Coronary artery (tissue), 2 donors: Measurements from ENCODE around the gene AUH.
"Not testable (repeated sequence)": the region's sequence is repeated elsewhere in the genome, so short reads cannot be mapped to it uniquely, and the experiment has no call there.

Source experiments
- DNase-seq: peaks from one replicate; pipeline ENCODE4 v3.0.0-alpha.2; 2017; ENCODE audit warnings: low spot score
- H3K27ac ChIP-seq, 2 donors: fragments of 200-600 bp; sonication (generic); one replicate each; pipeline ENCODE4 v1.5.1; 2016 to 2019
- H3K4me3 ChIP-seq: fragments of 200-600 bp; sonication (generic); 2 replicates; pipeline ENCODE4 v1.5.1; 2016; ENCODE audit warnings: mild to moderate bottlenecking, moderate library complexity
- CTCF ChIP-seq: fragments of 200-600 bp; sonication (generic); IDR thresholded peaks from one replicate; pipeline ENCODE4 v1.5.1; 2019; ENCODE audit warnings: antibody characterized with exemption

Gene AUH

GRCh38 chr9:91378695-91379127 is 17.0 kb upstream of the AUH start:
- Histone ChIP-seq H3K27ac (no peak overlapping the region), H3K4me3 (no peak overlapping the region)
- TF ChIP-seq CTCF = no peak
- DNase-seq = no peak

GRCh38 chr9:91378054-91378453 is 16.3 kb upstream of the AUH start:
- not testable (repeated sequence) for H3K27ac ChIP-seq, H3K4me3 ChIP-seq, DNase-seq

- TF ChIP-seq CTCF = no peak
- DNase-seq = no peak
- no peak overlapping the region for H3K4me3 ChIP-seq
- no peak overlapping the region for H3K27ac ChIP-seq
Observed at GRCh38 chr9:91376239-91376638, 14.5 kb upstream of the AUH start.

- no peak for DNase-seq
- no peak overlapping the region for H3K27ac ChIP-seq
- TF ChIP-seq CTCF = no peak
- H3K4me3 ChIP-seq = no peak overlapping the region
Observed at GRCh38 chr9:91374939-91375338, 13.2 kb upstream of the AUH start.

- no peak for TF ChIP-seq CTCF
- no peak for DNase-seq
Observed at GRCh38 chr9:91371894-91372293, 10.2 kb upstream of the AUH start.

GRCh38 chr9:91370006-91370405 is 8.3 kb upstream of the AUH start:
- not testable (repeated sequence) for H3K4me3 ChIP-seq, H3K27ac ChIP-seq, DNase-seq

More at GRCh38 chr9:91371894-91372293, 10.2 kb upstream of the AUH start:
- Histone ChIP-seq H3K4me3 (no peak overlapping the region), H3K27ac (no peak overlapping the region)

- H3K4me3 ChIP-seq = no peak overlapping the region
- TF ChIP-seq CTCF = no peak
- no peak for DNase-seq
- no peak overlapping the region for H3K27ac ChIP-seq
Observed at GRCh38 chr9:91364702-91365101, 3.0 kb upstream of the AUH start.

GRCh38 chr9:91364005-91364404 is 2.3 kb upstream of the AUH start:
- no peak for DNase-seq
- no peak for TF ChIP-seq CTCF
- H3K27ac ChIP-seq = no peak overlapping the region
- no peak overlapping the region for H3K4me3 ChIP-seq
